ENCODE measurements around the gene SRPK2. TPM values are rescaled to one million over a fixed set of nuclear protein-coding genes. Genes with fewer than 3 reads are reported as not detected.
"Not testable (repeated sequence)": the region's sequence is repeated elsewhere in the genome, so short reads cannot be mapped to it uniquely, and the experiment has no call there.

The SRPK2 gene
- total RNA-seq, 4 donors from 2014 or later: 29.5 to 48.2 (median 30.6) TPM

GRCh38 chr7:105268511-105269392 lies 120.0 kb downstream of the SRPK2 start:
- no peak for TF ChIP-seq CTCF (IDR thresholded peaks at IDR 0.05)
- DNase-seq (ENCODE audit: low spot score) (no peak), ATAC-seq (ENCODE audit: low FRiP score) (peak; percentile 58)

GRCh38 chr7:105268056-105268455 lies 120.7 kb downstream of the SRPK2 start:
- no peak for DNase-seq (ENCODE audit: low spot score)
- ATAC-seq (ENCODE audit: low FRiP score): peak; percentile 86
- no peak for TF ChIP-seq CTCF (IDR thresholded peaks at IDR 0.05)

- no peak for ATAC-seq (ENCODE audit: low FRiP score)
- TF ChIP-seq CTCF (IDR thresholded peaks at IDR 0.05): no peak
- DNase-seq (ENCODE audit: low spot score): no peak
Observed at GRCh38 chr7:105267244-105267643, 121.5 kb downstream of the SRPK2 start.

- no peak for DNase-seq (ENCODE audit: low spot score)
- no peak for TF ChIP-seq CTCF (IDR thresholded peaks at IDR 0.05)
- ATAC-seq (ENCODE audit: low FRiP score): no peak
Observed at GRCh38 chr7:105264707-105265106, 124.0 kb downstream of the SRPK2 start.

GRCh38 chr7:105261689-105262088 lies 127.0 kb downstream of the SRPK2 start:
- no peak for DNase-seq (ENCODE audit: low spot score)
- no peak for ATAC-seq (ENCODE audit: low FRiP score)
- no peak for TF ChIP-seq CTCF (IDR thresholded peaks at IDR 0.05)

GRCh38 chr7:105260201-105260871 lies 128.4 kb downstream of the SRPK2 start:
- not testable (repeated sequence) for ATAC-seq (ENCODE audit: low FRiP score)

GRCh38 chr7:105258919-105259318 lies 129.8 kb downstream of the SRPK2 start:
- not testable (repeated sequence) for DNase-seq (ENCODE audit: low spot score); ATAC-seq (ENCODE audit: low FRiP score)

More at GRCh38 chr7:105260201-105260871, 128.4 kb downstream of the SRPK2 start:
- DNase-seq (ENCODE audit: low spot score): not testable (repeated sequence)

- no peak for ATAC-seq (ENCODE audit: low FRiP score)
Observed at GRCh38 chr7:105257338-105257737, 131.4 kb downstream of the SRPK2 start.

More at GRCh38 chr7:105257338-105257737, 131.4 kb downstream of the SRPK2 start:
- no peak for DNase-seq (ENCODE audit: low spot score)
- no peak for TF ChIP-seq CTCF (IDR thresholded peaks at IDR 0.05)

Data from omental fat pad (tissue), 4 donors.